ENCODE measurements around the gene WDR91.

The WDR91 gene

DNA sequence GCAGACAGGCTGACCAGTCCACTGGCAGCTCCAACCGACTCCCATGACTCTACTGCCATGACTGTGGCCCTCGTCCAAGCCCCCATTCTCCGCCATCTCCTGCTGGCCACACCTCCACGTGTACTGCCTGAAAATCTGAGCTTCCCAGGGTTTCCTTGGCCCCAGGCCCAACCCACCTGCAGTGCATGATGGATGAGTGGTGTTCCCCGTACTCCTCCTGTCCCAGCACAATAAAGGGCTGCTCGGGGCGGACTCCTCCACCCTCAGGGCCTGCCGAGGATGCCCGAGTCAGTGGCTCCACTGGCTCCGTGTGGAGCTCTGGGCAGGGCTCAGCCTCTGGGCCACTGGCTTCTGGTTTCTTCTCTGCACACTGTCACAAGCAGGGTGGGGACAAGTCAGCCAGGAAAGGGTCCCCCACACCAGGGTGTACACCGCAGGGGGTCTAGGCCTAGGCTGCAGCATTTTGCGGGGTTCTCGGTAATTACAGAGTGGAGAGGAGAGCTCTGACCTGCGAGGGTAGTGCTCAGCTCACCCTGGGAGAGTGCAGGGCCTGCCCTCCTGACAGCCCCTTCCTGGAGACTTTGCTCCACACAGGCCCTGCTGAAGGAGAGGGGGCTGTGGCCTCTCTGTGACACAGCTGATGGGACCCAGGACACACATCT lies 15.2 kb downstream of the WDR91 start:
- CTCF ChIA-PET = no interaction called here
- POLR2A ChIA-PET = no interaction called here
- TF ChIP-seq HDGF (IDR thresholded peaks at IDR 0.05; ENCODE audit: borderline replicate concordance) (no peak), FOXA1 (IDR thresholded peaks at IDR 0.05) (no peak), TARDBP (IDR thresholded peaks at IDR 0.05) (no peak), ARNT (IDR thresholded peaks at IDR 0.05) (no peak), CTBP1 (IDR thresholded peaks at IDR 0.05; ENCODE audit: borderline replicate concordance) (no peak), ELF4 (IDR thresholded peaks at IDR 0.05) (no peak), L3MBTL2 (conservative IDR thresholded peaks at IDR 0.05) (no peak), BHLHE40 (IDR thresholded peaks at IDR 0.05; ENCODE audit: borderline replicate concordance) (no peak), SP1 (IDR thresholded peaks at IDR 0.05) (no peak), SUZ12 (IDR thresholded peaks at IDR 0.05) (no peak)
- TF ChIP-seq, protein P1, sequence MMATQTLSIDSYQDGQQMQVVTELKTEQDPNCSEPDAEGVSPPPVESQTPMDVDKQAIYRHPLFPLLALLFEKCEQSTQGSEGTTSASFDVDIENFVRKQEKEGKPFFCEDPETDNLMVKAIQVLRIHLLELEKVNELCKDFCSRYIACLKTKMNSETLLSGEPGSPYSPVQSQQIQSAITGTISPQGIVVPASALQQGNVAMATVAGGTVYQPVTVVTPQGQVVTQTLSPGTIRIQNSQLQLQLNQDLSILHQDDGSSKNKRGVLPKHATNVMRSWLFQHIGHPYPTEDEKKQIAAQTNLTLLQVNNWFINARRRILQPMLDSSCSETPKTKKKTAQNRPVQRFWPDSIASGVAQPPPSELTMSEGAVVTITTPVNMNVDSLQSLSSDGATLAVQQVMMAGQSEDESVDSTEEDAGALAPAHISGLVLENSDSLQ (IDR thresholded peaks at IDR 0.05) = no peak
- DNase-seq (ENCODE audit: extremely low spot score) = no peak

- TF ChIP-seq L3MBTL2 (conservative IDR thresholded peaks at IDR 0.05) (no peak), LEF1 (IDR thresholded peaks at IDR 0.05; ENCODE audit: borderline replicate concordance) (no peak), FOXA1 (IDR thresholded peaks at IDR 0.05) (no peak), NFRKB (IDR thresholded peaks at IDR 0.05) (no peak), TARDBP (IDR thresholded peaks at IDR 0.05) (no peak), ARNT (IDR thresholded peaks at IDR 0.05) (no peak), SUZ12 (IDR thresholded peaks at IDR 0.05) (no peak), HDGF (IDR thresholded peaks at IDR 0.05; ENCODE audit: borderline replicate concordance) (no peak), FOXM1 (IDR thresholded peaks at IDR 0.05; ENCODE audit: borderline replicate concordance) (no peak), SP1 (IDR thresholded peaks at IDR 0.05) (no peak), CTBP1 (IDR thresholded peaks at IDR 0.05; ENCODE audit: borderline replicate concordance) (no peak), BHLHE40 (IDR thresholded peaks at IDR 0.05; ENCODE audit: borderline replicate concordance) (no peak), FOXK2 (IDR thresholded peaks at IDR 0.05) (no peak)
- TF ChIP-seq, protein P1 (IDR thresholded peaks at IDR 0.05) = no peak
- CTCF ChIA-PET = no interaction called here
- POLR2A ChIA-PET = interaction anchor here (1.1 kb wide), 1 partner anchor 15 kb away, joined by 3 read pairs; no protein-coding TSS in a partner anchor
- DNase-seq (ENCODE audit: extremely low spot score) = no peak
Observed at GRCh38 chr7:135195156-135195555, 16.2 kb downstream of the WDR91 start.

DNA sequence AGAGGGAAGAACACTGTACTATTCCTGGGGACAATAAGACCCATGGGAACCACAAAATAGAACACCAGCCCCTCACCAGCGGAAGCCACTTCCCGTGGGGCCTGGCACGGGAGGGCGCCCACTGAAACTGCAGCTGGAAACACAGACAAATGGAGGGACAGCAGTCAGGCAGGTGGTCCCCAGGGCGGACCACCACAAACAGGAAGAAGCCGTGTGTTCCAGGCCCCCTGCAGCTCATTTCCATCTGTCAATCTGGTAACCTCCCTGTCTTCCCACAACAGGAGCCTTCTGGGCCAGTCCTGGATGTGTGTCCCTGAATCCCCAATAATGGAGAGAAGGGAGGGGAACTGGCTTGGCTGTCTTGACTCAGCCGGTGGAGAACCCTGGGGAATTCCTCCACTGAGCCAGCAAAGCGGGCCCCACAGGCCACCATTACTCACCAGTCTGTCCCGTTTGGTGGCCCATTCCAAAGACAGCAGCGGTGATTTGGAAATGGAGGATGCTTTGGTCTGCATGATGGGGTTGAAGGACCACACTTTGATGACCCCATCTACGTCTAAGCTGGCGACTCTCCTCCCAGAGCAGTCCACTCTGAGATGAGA lies 16.7 kb downstream of the WDR91 start:
- ChIA-PET POLR2A (interaction anchor here (1.1 to 1.2 kb wide), 2 partner anchors 16 to 24 kb away, joined by 3 to 4 read pairs; partner anchors contain the start of gene CYREN), CTCF (no interaction called here)
- no peak for DNase-seq (ENCODE audit: extremely low spot score)
- TF ChIP-seq ZNF384 (IDR thresholded peaks at IDR 0.05) (no peak), ELF4 (IDR thresholded peaks at IDR 0.05) (no peak), L3MBTL2 (conservative IDR thresholded peaks at IDR 0.05) (no peak), TARDBP (IDR thresholded peaks at IDR 0.05) (no peak), NFRKB (IDR thresholded peaks at IDR 0.05) (no peak), ARNT (IDR thresholded peaks at IDR 0.05) (no peak), SP1 (IDR thresholded peaks at IDR 0.05) (no peak), HDGF (IDR thresholded peaks at IDR 0.05; ENCODE audit: borderline replicate concordance) (no peak), SUZ12 (IDR thresholded peaks at IDR 0.05) (no peak), BHLHE40 (IDR thresholded peaks at IDR 0.05; ENCODE audit: borderline replicate concordance) (no peak), LEF1 (IDR thresholded peaks at IDR 0.05; ENCODE audit: borderline replicate concordance) (no peak), FOXK2 (IDR thresholded peaks at IDR 0.05) (no peak), CTBP1 (IDR thresholded peaks at IDR 0.05; ENCODE audit: borderline replicate concordance) (no peak)
- TF ChIP-seq, protein P1 (IDR thresholded peaks at IDR 0.05) = no peak

DNA sequence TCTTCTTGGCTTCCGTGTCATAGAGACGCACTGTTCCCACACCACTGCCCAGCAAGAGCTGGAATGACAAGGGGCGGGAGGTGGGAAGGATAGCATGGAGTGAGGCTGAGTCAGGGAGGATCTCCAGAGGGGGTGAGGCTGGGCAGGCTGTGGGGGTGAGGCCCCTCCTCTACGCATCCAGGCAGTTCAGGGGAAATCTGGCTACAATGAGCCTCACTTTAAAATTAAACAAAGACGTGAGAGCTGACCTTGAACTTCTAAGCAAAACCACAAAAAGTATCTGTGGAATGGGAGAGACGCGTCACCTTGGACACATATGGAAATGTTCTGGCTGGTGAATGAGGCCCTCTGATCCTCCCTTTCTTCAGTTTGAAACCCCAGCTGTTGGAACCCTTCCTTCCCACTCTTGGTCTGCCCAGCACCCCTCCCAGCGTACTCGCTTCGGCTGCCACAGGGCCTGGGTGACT lies 17.7 kb downstream of the WDR91 start:
- ChIA-PET POLR2A (interaction anchor here (1.2 kb wide), 1 partner anchor 23 kb away, joined by 4 read pairs; the partner anchor contains the start of gene CYREN), CTCF (no interaction called here)
- no peak for DNase-seq (ENCODE audit: extremely low spot score)
- TF ChIP-seq TARDBP (IDR thresholded peaks at IDR 0.05) = no peak
- no peak for TF ChIP-seq NFRKB (IDR thresholded peaks at IDR 0.05)
- no peak for TF ChIP-seq SUZ12 (IDR thresholded peaks at IDR 0.05)
- TF ChIP-seq ZNF384 (IDR thresholded peaks at IDR 0.05) = no peak
- TF ChIP-seq FOXK2 (IDR thresholded peaks at IDR 0.05) = no peak
- no peak for TF ChIP-seq ARNT (IDR thresholded peaks at IDR 0.05)
- TF ChIP-seq HDGF (IDR thresholded peaks at IDR 0.05; ENCODE audit: borderline replicate concordance) = no peak
- TF ChIP-seq FOXA1 (IDR thresholded peaks at IDR 0.05) = no peak
- no peak for TF ChIP-seq LEF1 (IDR thresholded peaks at IDR 0.05; ENCODE audit: borderline replicate concordance)
- TF ChIP-seq, protein P1 (IDR thresholded peaks at IDR 0.05) = no peak
- no peak for TF ChIP-seq BHLHE40 (IDR thresholded peaks at IDR 0.05; ENCODE audit: borderline replicate concordance)
- TF ChIP-seq L3MBTL2 (conservative IDR thresholded peaks at IDR 0.05) = no peak
- no peak for TF ChIP-seq SP1 (IDR thresholded peaks at IDR 0.05)
- TF ChIP-seq ELF4 (IDR thresholded peaks at IDR 0.05) = no peak
- TF ChIP-seq FOXM1 (IDR thresholded peaks at IDR 0.05; ENCODE audit: borderline replicate concordance) = no peak
- TF ChIP-seq CTBP1 (IDR thresholded peaks at IDR 0.05; ENCODE audit: borderline replicate concordance) = no peak
